GM19452 (cell line): ENCODE measurements around the gene STAT1.
"Not testable (repeated sequence)": the region's sequence is repeated elsewhere in the genome, so short reads cannot be mapped to it uniquely, and the experiment has no call there.

Experiments used
- ATAC-seq: cut with Tn5 transposase; IDR thresholded peaks from one replicate; pipeline ENCODE4 v1.9.1; 2021; ENCODE audit not compliant: unreplicated experiment

Gene STAT1

GRCh38 chr2:191009541-191010374 lies 4.2 kb downstream of the STAT1 start:
- ATAC-seq: no peak

- ATAC-seq: no peak
These were observed 5.7 kb downstream of the STAT1 start for GRCh38 chr2:191008286-191008685.

- ATAC-seq: no peak
These were observed 6.8 kb downstream of the STAT1 start for GRCh38 chr2:191006997-191007783.

GRCh38 chr2:191006297-191006696 lies 7.7 kb downstream of the STAT1 start:
- no peak for ATAC-seq

- no peak for ATAC-seq
These were observed 10.3 kb downstream of the STAT1 start for GRCh38 chr2:191003405-191004309.

GRCh38 chr2:191001624-191002023 lies 12.3 kb downstream of the STAT1 start:
- ATAC-seq: no peak

GRCh38 chr2:191001032-191001431 lies 12.9 kb downstream of the STAT1 start:
- no peak for ATAC-seq

- no peak for ATAC-seq
These were observed 13.9 kb downstream of the STAT1 start for GRCh38 chr2:190999949-191000665.

GRCh38 chr2:190999058-190999457 lies 14.9 kb downstream of the STAT1 start:
- no peak for ATAC-seq

GRCh38 chr2:190997526-190998113 lies 16.4 kb downstream of the STAT1 start:
- ATAC-seq: no peak

- no peak for ATAC-seq
These were observed 17.0 kb downstream of the STAT1 start for GRCh38 chr2:190996947-190997346.

- no peak for ATAC-seq
These were observed 17.5 kb downstream of the STAT1 start for GRCh38 chr2:190996338-190996946.

GRCh38 chr2:190995315-190995714 lies 18.7 kb downstream of the STAT1 start:
- not testable (repeated sequence) for ATAC-seq

GRCh38 chr2:190994148-190994547 lies 19.8 kb downstream of the STAT1 start:
- ATAC-seq: no peak

GRCh38 chr2:190993292-190993643 lies 20.7 kb downstream of the STAT1 start:
- ATAC-seq: no peak

- ATAC-seq: no peak
These were observed 23.8 kb downstream of the STAT1 start for GRCh38 chr2:190990132-190990531.

- no peak for ATAC-seq
These were observed 25.1 kb downstream of the STAT1 start for GRCh38 chr2:190988910-190989309.

- no peak for ATAC-seq
These were observed 26.0 kb downstream of the STAT1 start for GRCh38 chr2:190987938-190988337.

- ATAC-seq: no peak
These were observed 26.9 kb downstream of the STAT1 start for GRCh38 chr2:190987116-190987515.
